Measurements from ENCODE around the gene ATP6V0E2.

DNA sequence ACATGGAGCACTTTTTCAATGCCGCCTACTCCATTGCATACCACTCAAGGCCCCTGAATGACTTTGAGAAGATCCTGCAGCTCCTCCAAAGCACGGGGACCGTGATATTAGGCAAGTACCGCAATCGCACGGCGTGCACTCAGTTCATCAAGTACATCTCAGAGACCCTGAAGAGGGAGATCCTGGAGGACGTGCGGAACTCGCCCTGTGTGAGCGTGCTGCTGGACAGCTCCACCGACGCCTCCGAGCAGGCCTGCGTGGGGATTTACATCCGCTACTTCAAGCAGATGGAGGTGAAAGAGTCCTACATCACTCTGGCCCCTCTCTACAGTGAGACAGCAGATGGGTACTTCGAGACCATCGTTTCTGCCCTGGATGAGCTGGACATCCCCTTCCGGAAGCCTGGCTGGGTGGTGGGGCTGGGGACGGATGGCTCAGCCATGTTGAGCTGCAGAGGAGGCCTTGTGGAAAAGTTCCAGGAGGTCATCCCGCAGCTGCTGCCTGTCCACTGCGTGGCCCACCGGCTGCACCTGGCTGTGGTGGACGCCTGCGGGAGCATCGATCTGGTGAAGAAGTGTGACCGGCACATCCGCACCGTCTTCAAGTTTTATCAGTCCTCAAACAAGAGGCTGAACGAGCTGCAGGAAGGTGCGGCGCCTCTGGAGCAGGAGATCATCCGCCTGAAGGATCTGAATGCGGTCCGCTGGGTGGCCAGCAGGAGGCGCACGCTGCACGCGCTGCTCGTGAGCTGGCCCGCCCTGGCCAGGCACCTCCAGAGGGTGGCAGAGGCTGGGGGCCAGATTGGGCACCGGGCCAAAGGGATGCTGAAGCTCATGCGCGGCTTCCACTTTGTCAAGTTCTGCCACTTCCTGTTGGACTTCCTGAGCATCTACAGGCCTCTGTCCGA, 12.7 kb upstream of the ATP6V0E2 start:
- no peak for TF ChIP-seq POLR2A (IDR thresholded peaks at IDR 0.05)
- TF ChIP-seq, protein P1, sequence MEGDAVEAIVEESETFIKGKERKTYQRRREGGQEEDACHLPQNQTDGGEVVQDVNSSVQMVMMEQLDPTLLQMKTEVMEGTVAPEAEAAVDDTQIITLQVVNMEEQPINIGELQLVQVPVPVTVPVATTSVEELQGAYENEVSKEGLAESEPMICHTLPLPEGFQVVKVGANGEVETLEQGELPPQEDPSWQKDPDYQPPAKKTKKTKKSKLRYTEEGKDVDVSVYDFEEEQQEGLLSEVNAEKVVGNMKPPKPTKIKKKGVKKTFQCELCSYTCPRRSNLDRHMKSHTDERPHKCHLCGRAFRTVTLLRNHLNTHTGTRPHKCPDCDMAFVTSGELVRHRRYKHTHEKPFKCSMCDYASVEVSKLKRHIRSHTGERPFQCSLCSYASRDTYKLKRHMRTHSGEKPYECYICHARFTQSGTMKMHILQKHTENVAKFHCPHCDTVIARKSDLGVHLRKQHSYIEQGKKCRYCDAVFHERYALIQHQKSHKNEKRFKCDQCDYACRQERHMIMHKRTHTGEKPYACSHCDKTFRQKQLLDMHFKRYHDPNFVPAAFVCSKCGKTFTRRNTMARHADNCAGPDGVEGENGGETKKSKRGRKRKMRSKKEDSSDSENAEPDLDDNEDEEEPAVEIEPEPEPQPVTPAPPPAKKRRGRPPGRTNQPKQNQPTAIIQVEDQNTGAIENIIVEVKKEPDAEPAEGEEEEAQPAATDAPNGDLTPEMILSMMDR (IDR thresholded peaks at IDR 0.05) = peak in 3 of 6 experiments; percentile 7 to 31 (median 24)
